GM23248 (cell line): ENCODE results near the gene ANTXR2.

Experiments
- EZH2 ChIP-seq: fragments of 200-600 bp; sonication (generic); IDR thresholded peaks from 2 replicates; pipeline ENCODE4 v1.6.1; 2018; ENCODE audit warnings: antibody characterized with exemption, mild to moderate bottlenecking; ENCODE audit not compliant: insufficient read depth, poor library complexity, severe bottlenecking
- EZH2phosphoT487 ChIP-seq: fragments of 200-600 bp; sonication (generic); IDR thresholded peaks from 2 replicates; pipeline ENCODE4 v1.6.1; 2018; ENCODE audit warnings: antibody characterized with exemption, moderate library complexity, mild to moderate bottlenecking, low read depth; ENCODE audit not compliant: insufficient read depth

DNA sequence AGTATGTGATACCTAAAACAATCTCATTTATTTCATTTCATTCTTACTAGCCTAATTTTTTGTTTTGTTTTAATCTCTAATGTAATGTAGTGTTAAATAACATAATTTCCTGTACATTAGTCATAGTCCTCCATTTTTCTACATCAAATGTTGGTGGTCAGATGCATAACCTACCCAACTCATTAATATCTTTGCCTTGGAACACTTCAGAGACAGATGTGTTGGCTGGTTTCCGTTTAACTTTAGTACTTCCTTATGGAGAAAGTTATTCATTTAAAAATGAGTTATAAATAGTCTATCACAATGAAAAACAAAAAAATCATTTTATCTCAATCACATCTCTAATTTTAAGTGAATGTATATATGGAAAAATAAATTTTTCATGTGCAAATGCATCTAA lies 190.2 kb downstream of the ANTXR2 start:
- TF ChIP-seq EZH2 (no peak), EZH2phosphoT487 (no peak)
